Lower leg skin (tissue), 3 donors: Measurements from ENCODE around the gene TTC22.

Experiments used
- POLR2A ChIP-seq, 2 donors: fragments of 450-650 bp; IDR thresholded peaks; one replicate each; pipeline ENCODE4 v1.6.1; 2016 to 2017; ENCODE audit warnings: antibody characterized with exemption in 2 of 2, mild to moderate bottlenecking in 1 of 2, moderate library complexity in 1 of 2
- TF ChIP-seq, protein P1 (sequence below), 3 donors: fragments of 450-650 bp; IDR thresholded peaks; one replicate each; pipeline ENCODE4 v1.5.1; 2016; ENCODE audit warnings: antibody characterized with exemption in 3 of 3, mild to moderate bottlenecking in 3 of 3, moderate library complexity in 2 of 3

DNA sequence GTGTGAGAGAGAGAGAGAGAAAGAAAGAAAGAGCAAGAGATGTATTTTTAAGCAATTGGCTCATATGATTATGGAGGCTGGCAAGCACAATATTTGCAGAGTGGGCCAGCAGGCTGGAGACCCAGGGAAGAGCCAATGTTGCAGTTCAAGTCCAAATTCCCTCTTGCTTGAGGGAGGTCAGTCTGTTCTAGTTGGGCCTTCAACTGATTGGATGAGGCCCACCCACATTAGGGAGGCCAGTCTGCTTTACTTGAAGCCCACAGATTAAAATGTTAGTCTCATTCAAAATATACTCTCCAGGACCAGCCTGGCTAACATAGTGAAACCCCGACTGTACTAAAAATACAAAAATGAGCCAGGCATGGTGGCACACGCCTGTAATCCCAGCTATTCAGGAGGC, 28.2 kb downstream of the TTC22 start:
- TF ChIP-seq, protein P1, sequence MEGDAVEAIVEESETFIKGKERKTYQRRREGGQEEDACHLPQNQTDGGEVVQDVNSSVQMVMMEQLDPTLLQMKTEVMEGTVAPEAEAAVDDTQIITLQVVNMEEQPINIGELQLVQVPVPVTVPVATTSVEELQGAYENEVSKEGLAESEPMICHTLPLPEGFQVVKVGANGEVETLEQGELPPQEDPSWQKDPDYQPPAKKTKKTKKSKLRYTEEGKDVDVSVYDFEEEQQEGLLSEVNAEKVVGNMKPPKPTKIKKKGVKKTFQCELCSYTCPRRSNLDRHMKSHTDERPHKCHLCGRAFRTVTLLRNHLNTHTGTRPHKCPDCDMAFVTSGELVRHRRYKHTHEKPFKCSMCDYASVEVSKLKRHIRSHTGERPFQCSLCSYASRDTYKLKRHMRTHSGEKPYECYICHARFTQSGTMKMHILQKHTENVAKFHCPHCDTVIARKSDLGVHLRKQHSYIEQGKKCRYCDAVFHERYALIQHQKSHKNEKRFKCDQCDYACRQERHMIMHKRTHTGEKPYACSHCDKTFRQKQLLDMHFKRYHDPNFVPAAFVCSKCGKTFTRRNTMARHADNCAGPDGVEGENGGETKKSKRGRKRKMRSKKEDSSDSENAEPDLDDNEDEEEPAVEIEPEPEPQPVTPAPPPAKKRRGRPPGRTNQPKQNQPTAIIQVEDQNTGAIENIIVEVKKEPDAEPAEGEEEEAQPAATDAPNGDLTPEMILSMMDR (IDR thresholded peaks at IDR 0.05): no peak
- no peak for TF ChIP-seq POLR2A (IDR thresholded peaks at IDR 0.05)
